NCI-H2107 (cell line): ENCODE data around the gene ZNF488.
"Not testable (repeated sequence)": the region's sequence is repeated elsewhere in the genome, so short reads cannot be mapped to it uniquely, and the experiment has no call there.

Experiments used
- DNase-seq: peaks from one replicate; lab custom pipeline; 2025; lab: John Stamatoyannopoulos, UW

The ZNF488 gene

DNA sequence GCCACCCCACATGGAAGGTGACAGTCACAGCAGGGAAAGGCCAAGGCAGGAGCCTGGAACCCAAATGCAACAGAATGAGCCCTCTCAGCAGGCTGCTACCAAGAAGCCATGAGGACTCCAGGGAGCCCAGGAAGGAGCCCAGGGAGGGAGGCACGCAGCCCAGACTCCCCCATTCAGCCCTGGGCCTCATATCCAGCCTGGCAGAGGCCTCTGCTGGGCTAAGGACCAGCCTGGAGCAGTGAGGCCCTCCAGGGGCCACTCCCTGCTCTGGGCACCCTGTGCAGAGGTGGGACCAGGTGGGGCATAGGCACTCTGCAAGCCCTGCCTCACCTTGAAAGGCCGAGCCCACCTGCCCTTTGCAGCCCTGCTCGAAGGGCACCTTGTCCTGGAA, 25.8 kb upstream of the ZNF488 start:
- DNase-seq: no peak

DNA sequence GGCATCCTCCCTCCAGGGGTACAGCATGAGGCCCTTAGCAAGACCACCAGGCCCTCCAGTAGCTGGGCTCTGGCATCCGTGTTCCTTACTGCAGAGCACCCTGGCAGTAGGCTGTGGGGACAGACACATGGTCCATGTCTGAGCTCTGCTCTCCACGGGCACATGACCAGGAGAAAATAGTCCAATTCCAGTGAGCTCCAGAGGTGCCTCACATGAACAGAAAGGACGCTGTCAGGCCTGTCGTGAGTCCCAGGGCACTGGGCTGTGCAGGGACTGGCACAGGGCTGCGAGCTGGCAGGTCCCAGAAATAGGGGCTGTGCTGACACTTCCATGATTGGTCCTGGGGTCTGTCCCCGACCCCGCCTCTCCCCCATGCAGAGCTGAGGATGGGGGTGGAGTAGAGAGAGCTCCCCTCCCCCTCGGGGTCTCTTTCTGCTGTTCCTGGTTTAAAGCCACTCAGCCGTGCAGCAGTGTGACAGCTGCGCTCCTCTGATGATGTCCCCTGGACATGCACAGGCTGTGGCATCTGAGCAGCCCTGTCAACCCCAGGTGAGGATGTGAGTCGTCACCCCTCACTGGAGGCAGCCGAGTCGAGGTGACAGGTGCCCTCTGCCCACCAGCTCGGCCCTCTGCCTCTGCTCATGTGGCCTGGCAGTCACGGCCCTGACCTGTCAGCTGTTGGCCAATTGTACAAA, 25.2 kb upstream of the ZNF488 start:
- no peak for DNase-seq

DNA sequence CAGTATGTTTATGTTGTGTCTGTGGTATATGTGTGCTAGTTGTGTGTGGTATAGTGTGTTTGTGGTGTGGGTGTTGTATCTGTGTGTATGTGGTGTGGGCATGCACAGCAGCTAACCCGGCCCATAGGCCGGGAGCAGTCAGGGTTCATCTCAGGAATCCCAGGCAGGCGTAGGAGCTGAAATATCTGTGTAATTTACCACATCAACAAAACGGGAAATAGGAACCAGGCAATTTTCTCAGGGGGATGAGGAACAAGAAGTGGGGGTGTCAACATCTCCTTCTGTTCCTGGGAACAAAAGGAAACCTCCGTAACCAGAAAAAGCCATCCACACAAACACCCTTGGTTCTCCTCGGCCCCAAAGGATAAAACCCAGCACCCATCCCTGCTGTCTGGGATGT, 24.5 kb upstream of the ZNF488 start:
- no peak for DNase-seq

DNA sequence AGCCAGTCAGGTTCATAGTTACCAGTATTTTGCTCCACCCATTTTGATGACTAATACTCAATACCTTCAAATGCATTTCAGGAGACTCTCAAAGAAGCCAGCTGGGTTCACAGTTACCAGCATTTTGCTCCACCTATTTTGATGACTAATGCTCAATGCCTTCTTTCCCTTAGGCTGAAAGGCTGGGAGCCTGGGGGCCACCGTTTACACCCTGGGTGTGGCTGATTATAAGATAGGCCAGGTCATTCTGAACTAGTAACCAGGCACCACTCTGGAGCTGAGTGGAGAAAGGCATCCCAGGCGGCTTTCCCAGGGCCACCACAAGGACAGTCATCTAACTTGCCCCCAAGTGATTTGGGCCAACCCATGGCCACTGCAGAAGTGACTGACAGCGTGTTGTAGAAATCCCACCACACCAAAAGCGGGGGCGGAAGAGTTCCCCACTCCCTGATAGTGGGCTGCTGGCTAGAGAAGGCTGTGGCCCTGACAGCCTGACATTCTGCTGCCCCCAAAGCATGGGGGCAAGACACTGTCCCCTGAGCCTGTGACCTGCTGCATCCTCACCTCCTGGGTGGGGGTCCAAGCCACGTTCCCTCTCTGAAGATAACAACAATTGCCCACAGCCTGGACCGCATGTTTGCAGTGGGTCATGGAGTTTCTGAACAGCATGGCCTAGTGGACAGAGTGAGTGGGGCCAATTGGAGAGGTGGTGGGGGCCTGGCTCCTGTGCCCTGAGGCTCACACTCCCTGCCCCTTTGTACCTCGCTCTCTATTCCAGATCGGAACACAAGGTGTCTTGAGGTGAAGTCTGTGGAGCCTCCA, 23.0 kb upstream of the ZNF488 start:
- DNase-seq: no peak

DNA sequence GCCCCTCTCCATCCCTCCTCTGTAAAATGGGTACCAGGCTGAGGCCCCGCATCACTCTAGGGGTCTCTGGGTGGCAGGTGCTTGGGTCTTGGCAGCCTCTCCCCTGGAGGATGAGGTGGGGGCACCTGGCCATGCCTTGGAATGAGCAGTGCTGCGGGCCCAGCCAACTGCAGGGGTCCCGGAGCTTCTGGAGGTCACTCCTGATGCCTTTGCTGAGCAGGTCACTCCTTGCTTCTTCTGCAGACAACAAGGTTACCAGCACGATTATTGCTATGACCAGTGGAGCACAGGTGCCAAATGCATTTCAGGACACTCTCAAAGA, 22.4 kb upstream of the ZNF488 start:
- no peak for DNase-seq

DNA sequence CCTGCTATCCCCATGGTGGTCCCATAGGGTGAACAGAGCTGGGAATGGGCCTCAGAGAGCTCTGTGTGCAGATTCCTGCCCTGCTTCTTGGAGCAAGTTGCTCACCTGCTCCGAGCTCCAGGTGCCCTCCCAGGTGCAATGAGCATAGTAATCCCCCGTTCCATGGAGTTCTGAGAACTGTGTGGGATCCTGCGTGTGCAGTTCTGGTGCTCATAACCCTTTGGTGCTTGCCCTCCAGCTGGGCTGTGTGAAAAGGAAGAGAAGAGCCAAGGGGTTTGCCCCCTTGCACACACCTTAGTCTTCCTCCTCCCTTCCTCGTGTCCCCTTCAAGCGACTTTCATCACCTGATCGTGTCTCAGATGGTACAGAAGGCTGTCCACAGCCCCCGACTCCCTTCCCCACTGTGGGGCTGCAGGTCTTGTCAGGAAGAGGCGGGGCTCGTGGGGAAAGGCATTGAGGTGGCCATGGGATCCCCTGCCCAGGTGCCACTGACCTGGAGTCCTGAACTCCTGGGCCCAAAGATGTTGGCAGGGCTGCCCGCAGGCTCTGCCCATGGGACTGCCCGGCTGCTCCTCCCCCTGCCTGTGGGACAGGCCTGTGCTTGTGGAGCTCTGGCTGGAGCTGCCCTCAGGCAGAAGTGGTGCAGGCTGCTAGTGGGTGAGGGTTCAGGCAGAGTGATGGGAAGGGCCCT, 21.9 kb upstream of the ZNF488 start:
- DNase-seq: no peak

DNA sequence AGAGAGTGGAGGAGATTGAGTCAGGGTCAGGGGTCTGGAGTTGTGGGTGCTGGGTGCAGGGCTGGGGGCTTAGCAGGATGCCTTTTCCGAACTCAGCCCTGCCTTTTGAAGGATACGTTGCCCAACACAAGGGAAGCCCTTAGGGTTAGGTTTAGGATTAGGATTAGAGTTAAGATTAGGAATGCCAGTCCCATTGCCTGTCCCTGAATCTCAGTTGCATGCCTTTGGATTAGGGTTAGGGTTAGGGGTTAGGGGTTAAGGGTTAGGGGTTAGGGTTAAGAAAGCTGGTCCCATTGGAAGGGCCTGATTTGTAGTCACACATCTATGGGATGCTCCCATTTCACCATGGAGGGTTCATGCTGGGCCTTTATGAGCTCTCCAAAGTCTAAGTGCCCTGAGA, 20.8 kb upstream of the ZNF488 start:
- DNase-seq: no peak

DNA sequence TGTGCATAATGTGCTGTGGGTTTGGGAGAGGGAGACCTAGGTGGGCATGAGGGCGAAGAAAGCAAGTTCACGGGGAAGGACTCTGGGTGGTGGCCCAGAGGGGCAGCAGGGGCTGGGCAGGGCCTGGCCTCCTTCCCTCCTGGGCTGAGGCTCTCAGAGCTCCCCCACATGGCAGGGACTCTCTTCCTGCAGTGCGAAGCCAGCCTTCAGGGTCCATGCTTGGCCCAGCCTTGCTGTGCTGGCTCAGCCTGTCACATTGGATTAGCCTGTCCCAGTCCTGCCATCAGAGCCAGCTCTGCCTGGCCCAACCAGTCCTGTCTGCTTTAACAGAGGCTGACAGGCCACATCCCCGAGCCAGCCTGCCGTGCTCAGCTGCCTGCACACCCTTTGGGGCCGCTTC, 20.4 kb upstream of the ZNF488 start:
- no peak for DNase-seq

DNA sequence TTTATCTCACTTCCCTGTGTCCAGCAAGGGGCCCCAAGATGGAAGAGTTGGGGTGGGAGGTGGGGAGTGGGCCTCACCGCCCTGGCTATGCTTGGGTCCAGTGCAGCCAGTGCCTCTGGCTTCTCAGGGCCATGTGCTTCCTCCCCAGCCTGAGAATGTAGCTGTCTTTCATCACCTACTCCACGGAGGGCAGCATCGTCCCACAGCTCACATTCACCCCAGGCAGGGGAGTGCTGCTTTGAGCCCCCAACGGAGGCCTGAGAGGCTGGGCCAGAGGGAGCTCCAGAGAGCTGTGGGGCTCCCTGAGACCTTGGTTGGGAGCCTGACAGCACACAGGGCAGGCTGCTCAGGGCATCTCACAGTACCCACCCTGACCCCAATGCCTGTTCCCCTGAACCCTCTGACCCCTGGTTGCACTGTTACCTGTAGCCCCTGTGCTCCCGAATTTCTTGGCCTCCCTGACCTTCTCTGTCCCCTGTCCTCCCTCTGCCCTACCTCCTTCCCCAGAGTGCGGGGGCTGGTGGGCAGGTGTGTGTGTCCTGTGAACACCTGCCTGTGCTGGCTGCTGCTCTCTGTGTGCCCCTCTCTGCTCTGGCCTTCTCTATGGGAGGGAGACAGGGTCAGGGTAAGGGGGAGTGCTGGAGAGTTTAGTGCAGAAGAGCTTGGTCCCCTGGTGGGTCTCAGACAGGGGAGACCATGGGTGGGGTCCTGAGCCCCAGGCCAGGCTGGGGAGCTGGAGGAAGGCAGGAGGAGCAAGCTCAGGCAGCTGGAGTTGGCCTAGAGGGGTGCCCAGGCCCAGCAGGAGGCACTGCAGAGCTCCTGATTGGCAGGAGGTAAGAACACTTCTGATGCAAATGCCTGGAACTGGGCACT, 19.6 kb upstream of the ZNF488 start:
- no peak for DNase-seq

DNA sequence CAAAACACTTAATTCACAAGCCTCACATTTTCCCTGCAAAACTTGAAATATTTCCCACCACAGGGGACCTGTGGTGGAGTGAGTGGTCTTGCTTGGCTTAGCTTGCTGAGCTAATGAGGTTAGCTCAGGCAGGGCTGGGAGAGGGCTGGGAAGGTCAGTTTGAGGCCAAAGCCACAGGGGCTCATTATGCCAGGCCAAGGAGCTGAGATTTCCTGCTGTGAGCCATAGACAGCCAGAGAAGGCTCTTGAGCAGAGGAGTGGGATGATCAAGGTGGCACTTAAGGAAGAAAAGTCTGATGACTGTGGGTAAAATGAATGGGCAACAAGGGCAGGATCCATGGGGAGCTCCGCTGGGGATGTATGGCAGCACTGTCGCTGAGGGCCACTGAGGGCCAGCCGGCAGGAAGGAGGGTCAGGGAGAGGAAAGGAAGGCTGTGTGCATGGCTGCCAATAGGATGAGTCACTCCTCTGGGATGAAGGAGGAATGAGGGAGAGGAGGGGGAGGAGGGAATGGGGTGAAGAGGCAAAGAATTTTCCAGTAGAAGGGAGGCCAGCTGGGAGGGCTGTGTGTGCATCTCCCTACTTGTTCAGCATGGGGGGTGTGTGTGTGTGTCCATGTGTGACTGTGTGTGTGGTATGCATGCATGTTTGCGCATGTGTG, 18.7 kb upstream of the ZNF488 start:
- DNase-seq: no peak

DNA sequence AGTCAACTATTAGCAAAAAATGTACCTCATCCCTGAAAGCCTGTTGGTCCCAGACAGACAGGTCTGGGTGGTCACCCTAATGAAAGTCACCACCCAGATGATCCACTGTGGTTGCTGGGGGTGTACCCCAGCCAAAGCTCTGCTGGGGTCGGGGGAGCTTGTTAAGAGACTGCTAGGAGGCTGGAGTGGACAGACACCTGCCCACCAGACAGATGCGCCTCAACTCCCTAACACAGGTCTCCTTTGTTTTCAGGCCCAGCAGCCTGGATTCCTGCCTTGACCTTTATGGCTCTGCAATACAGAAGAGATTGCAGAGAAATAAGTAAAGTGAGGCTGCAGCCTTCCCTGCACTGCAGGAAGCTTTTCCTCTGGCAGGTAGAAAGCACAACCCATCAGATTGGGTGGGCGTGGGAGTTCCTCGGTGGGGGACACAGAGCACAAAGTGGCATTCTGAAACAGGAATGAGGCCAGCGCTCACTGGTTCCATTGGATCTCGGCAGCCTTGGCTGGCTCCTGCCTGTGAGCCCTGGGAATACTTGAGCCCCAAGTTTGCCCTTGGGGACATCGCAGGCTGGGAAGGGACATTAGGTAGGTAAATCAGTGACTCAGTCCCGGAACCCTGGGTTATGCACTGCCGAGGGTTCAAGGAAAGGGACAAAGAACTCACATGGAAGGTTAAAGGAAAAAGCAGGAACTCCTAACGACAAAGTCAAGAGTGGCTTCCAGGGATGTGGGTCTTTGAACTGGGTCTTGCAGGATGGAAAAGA, 18.0 kb upstream of the ZNF488 start:
- no peak for DNase-seq

DNA sequence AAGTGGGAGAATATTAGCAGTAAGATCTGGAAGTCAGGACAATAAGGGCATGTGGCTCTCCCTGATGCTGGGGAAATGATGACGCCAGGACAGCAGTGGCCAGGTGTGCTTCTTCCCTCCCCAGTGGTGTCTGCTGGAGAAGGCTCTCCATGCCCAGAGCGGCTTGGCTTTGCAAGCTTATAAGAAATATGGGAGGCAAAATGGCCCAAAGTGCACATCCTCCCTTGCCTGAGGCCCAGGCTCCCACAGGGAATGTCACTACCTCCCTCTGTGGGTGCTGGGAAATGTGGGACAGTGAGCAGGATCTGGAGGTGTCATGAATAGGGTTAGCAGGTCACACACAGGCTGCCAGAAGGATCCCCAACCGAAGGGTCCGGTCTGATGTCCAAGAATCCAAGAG, 17.1 kb upstream of the ZNF488 start:
- no peak for DNase-seq

DNA sequence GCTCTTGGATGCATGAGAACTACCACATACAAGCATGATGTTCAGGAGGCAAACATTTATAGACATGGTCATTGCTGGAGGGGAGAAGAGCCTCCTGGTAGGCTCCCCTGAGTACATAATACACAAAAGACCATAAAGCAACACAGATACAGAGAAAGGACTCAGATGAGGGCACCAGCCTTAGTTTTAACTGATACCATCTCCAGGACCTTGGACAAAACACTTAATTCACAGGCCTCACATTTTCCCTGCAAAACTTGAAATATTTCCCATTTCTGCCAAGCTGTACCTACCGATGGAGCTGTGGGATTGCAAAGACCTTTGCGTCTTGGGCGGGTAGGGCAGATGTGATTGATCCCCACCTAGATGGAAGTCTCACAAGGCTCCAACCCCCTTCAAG, 16.7 kb upstream of the ZNF488 start:
- DNase-seq: no peak

DNA sequence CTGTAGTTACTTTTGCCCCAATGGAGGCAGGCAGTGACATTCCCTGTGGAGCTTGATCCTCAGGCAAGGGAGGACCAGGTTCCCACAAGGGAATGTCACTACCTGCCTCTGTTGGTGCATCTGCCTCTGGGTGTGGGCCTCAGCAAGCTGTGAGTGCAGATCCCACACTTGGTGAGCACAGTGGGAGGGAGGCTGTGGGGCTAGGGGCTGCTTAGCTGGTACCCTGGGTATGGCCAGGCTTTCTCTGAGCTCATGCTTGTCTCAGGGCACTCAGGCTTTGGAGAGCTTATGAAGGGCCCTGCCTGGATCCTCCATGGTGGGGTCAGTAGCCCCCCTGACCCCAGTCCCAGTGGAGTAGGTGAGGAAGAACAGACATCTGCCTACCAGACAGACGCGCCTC, 16.2 kb upstream of the ZNF488 start:
- DNase-seq: no peak

DNA sequence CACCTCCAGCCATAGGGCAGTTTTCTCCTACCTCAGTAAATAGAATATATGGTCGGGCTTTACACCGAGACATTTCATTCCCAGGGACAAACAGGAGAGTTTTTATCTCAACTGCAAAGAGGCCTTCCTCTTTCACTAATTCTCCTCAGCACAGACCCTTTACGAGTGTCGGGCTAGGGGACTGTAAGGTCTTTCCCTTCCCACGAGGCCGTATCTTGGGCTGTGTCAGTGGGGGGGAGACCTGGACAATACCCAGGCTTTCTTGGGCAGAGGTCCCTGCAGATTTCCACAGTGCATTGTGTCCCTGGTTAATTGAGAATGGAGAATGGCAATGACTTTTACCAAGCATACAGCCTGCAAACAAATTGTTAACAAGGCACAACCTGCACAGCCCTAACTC, 13.2 kb upstream of the ZNF488 start:
- no peak for DNase-seq

DNA sequence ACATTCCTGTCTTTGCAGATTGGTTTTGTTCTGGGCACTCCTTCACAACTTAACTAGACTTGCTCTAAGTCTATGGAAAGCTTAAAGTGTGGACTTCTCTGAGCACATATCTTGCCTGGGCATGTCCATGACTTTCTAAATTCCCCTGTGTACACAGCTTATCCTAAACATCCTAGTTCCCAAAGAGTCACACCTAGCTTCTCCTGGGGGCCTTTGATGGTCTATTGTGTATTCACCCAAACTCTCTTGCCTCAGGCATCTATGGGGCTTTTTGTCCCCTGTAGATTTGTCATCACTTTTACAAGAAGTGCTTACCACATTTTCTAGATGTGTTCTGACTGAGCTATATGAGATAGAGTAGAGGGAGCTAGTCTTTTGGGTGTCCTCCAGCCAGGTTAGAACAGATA, 12.2 kb upstream of the ZNF488 start:
- DNase-seq: no peak

DNA sequence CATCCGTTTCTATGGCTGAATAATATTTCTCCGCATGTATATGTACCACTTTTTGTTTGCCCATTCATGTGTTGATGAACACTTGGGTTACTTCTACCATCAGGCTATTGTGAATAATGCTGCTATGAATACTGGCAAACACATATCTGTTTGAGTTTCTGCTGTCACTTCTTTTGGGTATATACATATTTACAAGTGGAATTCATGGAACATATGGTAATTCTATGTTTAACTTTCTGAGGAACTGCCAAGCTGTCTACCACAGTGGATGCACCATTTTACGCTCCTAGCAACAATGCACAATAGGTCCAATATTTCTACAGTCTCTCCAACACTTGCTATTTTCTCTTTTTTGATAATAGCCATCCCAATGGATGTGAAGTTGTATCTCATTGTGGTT, 5.5 kb upstream of the ZNF488 start:
- no peak for DNase-seq

DNA sequence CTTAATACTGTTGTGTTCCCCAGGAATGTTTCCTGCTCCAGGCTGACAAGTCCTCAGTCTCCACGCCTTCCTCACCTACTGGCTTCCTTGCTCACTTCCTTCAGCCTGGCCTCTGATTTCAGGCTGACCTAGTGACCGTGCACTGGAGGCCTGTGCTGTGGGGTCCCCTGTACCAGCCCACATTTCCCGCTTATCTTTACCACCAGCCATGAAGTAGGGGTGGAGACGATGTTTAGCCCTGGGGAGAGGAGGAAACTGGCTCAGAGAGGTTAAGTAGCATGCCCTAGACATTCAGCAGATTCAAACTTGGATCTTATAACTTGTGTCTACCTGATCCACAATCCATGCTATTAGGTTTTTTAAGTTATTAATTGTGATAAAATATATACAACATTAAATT, 4.8 kb upstream of the ZNF488 start:
- no peak for DNase-seq

DNA sequence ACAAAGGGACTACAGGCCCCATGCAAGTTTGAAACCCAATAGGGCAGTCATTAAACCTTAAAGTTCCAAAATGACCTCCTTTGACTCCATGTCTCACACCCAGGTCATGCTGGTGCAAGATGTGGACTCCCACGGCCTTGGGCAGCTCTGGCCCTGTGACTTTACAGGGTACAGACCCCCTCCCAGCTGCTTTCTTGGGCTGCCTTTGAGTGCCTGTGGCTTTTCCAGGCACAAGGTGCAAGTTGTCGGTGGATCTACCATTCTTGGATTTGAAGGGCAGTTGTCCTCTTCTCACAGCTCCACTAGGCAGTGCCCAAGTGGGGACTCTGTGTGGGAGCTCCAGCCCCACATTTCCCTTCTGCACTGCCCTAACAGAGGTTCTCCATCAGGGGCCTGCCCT, 2.0 kb upstream of the ZNF488 start:
- DNase-seq: not testable (repeated sequence)

DNA sequence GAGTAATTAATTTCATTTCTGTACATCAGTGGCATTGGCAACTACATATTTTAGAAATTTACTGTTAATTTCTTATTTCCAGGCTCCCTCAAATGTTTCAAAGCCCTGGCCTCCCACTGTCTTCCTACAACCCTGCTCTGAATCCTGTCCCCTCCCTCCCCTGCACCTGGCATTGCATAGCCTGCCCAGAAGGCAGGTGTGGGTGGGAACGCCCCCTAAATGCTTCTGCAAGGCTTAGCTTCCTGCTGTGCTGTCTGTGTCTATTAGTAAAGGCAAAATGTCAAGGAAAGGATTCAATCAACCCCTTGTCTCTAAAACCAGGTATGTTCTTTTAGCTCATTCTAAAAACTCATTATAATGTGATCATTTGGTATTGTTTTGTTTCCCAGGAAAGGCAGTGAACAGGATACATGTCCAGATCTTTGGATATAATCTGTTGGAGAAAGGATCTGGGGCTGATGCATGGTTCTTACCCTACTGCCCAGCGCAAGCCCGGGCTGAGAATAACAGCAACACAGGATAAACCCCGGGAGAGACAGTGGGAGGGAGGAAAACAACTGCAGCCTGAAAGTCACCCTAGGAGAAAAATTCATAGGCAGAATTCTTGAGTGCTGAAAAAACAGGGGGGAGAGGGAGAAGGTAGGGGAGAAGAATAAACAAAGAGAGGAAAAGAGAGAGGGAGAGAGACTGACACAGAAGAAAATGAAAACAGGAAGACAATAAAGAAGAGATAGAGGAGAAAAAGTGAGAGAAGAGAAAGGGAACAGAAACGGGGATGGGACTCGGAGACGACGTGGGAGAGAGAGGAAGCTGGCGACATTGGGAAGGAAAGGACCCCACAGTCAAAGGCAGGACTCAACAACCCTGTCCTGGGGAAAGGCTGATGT, 589 bp downstream of the ZNF488 start:
- DNase-seq: no peak
